GM21723 (cell line): Measurements from ENCODE around the gene SNPH.

Experiments
- ATAC-seq: cut with Tn5 transposase; IDR thresholded peaks from one replicate; pipeline ENCODE4 v1.9.1; 2021; ENCODE audit warnings: mild to moderate bottlenecking, moderate library complexity; ENCODE audit not compliant: unreplicated experiment

The SNPH gene

GRCh38 chr20:1305712-1306111 lies 39.6 kb downstream of the SNPH start:
- no peak for ATAC-seq

DNA sequence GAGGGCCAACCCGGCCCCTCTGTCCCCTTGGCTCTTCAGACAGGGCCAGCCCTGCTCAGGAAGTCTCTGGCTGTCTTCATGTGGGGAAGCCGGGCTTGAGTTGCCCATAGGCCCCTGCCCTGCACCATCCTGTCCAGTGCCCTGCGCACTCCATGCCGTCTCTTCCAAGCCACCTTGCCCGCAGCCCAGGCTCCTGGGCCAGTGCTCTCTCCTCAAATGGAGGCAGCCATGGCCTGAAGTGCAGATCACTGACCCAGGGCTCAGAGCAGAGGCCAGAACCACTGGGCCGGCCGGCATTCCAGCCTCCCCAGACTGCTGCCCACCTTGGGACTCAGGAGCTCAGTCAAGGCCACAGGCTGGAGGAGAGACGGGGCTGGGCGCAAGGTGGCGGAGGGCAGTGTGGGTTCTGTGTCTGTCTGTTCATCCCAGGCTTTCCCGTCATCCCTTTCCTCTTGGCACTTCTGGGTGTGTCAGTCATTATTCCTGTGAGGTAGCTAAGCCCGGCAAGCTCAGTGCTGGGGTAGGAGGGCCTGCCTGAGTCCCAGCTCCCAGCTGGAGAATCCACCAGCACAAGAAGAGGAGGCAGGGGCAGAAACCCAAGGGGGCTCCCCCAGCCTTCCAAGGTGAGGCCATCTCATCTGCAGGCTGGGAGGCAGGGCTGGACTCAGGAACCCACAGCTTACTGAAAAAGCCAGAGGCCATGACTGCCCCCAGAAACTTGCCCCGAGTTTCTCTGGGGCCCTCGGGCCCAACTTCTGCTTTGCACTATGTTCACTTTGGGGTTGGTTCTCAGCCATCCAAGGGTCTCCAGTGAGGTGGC lies 40.4 kb downstream of the SNPH start:
- no peak for ATAC-seq

GRCh38 chr20:1307171-1307570 lies 41.1 kb downstream of the SNPH start:
- no peak for ATAC-seq

GRCh38 chr20:1307571-1307971 lies 41.5 kb downstream of the SNPH start:
- no peak for ATAC-seq

DNA sequence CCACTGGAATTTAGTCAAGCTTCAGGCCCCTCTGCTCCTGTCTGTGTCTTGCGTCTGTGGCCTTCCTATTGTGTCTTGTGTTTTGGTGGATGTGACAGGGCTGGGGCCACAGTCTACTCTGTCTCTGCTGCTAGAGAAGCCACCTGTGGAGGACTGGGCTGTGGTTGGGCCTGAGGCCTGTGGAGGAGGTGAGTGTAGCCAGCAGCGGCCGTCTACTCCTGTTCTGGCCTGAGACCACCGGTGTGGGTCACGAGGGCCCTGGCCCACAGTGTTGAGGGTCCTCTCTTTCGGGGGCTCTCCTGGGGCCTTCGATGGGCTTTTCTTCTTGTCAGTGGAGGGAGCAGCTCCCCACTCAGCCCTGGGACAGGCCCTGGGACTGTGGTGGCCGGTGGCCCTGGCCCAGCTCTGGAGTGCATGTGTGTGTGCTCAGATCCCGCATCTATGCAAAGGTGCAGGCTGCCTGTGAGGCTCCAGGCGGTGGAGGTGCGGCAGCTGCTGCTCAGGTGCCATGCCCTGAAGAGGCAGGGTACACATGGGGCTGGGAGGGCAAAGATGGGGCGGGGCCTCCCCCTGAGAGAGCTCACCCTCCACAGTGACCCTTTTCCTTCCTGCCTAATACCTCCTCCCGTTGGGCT lies 42.1 kb downstream of the SNPH start:
- ATAC-seq: no peak

DNA sequence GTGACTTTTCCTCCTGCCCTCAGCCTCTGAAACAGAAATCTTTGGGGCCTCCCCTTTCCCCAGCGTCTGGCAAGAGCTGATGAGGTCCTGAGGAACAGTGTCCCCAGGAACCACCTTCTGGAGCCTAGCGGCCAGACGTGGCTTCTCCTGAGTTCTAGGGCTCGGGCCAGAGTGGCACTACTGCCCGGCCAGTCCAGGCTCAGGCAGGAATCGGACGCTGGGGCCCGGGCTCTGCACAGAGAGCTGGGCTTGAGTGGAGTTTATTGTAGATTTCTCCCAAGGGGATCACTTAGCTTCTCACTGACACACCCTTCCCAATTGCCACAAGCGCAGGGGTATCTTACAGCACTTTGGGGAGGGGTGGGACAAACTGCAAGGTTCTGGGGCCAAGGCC lies 42.6 kb downstream of the SNPH start:
- ATAC-seq: no peak

- no peak for ATAC-seq
These were observed 43.3 kb downstream of the SNPH start for GRCh38 chr20:1309439-1309847.

- no peak for ATAC-seq
These were observed 44.0 kb downstream of the SNPH start for GRCh38 chr20:1310071-1310470.

GRCh38 chr20:1310506-1311190 lies 44.6 kb downstream of the SNPH start:
- ATAC-seq: no peak

- ATAC-seq: no peak
These were observed 46.2 kb downstream of the SNPH start for GRCh38 chr20:1312308-1312707.

GRCh38 chr20:1312904-1313235 lies 46.8 kb downstream of the SNPH start:
- no peak for ATAC-seq

DNA sequence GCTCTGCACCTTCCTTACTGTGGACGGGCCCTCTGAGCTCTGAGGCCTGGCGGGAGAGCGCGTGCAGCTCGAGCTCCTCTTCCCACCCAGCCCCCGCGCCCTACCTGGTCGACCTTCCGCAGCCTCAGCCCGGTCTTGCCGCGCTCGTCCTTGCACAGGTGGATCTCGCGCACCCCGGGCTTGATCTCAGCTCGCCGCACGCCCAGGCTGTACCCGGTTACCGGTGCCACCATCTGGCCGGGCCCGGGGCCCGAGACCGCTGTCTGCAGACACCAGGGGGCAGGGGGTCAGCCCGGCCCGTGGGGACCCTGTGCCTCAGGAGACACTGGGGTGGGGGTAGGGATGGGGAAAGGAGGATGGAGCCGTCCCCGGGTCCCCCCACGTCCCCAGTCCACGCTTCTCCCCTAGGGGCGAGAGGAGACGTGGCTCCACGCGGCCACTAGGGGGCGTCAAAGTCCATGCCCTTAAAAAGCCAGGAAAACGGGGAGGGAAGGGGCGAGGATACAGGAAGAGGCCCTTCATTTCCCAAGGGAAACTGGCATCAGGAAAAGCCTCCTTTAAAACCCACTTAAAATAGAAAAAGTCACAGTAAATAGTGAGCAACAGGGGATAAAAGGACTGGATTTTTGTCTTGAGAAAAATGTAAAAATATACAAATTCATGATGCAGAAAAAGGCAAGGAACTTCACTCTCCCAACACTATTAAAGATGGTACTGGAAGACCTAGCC lies 47.3 kb downstream of the SNPH start:
- ATAC-seq: no peak

- no peak for ATAC-seq
These were observed 49.7 kb downstream of the SNPH start for GRCh38 chr20:1315804-1316203.

GRCh38 chr20:1317545-1318255 lies 51.6 kb downstream of the SNPH start:
- ATAC-seq: no peak

DNA sequence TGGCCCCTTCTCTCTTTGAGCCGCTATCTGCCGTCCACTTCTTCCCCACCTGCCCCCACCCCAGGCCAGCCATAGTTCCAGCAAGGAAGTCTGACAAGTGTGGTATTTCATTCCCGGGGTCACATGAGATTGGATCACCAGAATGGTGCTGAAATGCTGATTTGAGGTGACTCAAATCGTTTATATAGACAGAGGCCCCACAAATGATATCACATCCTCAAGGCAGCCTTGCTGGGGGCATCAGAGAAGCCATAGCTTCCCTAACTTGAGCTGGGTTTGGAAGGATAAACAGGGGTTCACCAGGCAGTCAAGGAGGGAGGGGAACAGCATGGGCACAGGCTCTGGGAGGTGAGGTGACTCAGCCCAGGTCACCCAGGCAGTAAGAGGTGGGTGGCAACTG lies 53.0 kb downstream of the SNPH start:
- no peak for ATAC-seq

DNA sequence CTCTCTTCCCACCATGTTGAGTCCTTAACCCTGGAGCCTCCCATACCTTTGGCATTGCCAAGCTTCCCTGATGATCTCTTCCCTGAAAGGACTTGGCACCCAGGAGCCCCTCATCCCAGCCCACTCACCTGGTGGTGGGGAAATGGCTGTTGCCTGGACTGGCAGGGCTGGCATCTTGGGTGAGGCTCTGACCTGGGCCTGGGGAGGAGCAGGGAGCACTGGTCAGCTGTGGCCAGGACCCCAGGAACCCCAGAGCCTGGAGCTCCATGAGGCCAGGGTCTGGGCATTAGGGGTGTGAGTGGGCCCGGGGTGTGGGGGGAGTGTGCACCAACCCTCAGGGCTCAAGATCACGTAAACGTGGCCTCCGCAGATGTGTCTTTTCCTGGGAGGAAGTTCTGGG lies 53.4 kb downstream of the SNPH start:
- no peak for ATAC-seq

- no peak for ATAC-seq
These were observed 53.9 kb downstream of the SNPH start for GRCh38 chr20:1320016-1320415.

GRCh38 chr20:1320902-1321653 lies 55.0 kb downstream of the SNPH start:
- no peak for ATAC-seq

DNA sequence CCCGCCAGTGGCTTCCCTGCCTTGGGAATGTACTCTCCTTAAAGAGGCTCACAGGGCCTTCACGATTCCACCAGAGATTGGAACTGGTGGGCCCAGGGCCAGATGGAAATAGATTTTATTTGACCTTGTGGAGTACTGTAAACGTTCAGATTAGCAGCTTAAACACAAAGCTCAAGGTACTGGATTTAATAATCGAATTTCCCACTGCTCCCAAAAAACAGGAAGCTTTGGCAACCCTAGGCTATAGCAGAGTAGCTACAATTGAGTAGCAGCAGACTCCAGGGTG lies 55.5 kb downstream of the SNPH start:
- no peak for ATAC-seq

DNA sequence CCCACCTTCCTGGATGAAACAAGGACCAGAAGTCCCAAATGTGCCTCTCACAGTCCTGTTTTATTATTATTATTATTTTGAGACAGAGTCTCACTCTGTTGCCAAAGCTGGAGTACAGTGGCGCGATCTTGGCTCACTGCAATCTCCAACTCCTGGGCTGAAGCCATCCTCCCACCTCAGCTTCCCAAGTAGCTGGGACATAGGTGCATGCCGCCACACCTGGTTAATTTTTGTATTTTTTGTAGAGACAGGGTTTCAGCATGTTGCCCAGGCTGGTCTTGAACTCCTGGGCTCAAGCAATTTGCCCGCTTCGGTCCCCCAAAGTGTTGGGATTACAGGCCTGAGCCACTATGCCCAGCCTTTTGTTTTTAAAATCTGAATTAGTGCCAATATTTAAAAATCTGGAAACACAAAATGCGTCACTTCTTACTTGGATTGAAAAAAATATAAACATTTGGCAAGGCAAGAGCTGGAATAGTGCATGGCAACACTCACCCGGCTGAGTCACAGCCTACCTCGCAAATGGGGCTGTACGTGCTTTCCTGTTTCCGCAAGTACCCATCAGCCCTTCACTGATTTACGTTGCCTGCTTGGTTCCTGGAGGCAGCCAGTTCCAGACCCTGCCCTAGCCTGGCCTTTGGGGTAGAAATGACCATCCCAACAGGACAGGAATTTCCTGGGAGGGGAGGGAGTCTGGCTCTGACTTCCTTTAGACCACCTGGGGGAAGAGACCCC lies 56.6 kb downstream of the SNPH start:
- no peak for ATAC-seq
